ENCODE results near the gene SLC35E1.
A peak's percentile ranks its signal among the peaks of the same experiment; 100 is the strongest.

The SLC35E1 gene

DNA sequence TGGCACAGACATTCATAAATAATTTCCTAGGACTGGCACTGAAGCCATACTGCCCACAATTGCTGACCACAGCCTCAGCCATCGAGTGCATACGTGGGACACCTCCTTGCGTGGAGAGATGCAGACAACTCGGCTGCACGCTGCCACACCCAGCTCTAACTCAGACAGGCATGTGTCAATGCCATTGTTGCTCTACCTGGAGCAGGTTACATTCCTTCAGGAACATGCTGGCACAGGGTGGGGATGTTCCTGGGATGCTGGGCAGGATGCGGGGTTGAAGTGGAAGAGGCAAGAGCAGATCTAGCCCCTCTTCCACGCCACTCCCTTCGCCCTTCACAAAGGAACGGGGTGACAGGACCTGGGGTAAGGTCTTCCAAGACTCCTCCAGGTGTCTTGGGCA, 24.2 kb upstream of the SLC35E1 start:
- no peak for DNase-seq

DNA sequence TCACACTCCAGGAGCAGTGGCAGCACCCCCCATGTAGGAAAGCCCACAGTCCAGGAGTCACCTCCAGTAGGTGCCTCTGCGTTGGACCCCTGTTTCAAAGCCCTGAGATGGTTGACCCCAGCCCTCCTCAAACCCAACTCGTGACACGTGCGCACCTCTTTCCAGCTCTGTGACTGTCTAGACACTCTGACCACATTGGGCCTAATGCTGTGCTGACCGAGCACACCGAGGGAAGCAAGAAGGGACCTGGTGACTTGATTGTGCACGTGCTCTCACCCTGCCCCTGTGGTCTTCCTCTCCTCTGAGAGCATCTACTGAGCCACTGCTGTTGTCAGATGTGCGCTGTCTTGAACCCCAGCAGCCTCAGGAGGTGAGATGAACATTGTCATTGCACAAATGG, 22.9 kb upstream of the SLC35E1 start:
- DNase-seq: peak; percentile 28

DNA sequence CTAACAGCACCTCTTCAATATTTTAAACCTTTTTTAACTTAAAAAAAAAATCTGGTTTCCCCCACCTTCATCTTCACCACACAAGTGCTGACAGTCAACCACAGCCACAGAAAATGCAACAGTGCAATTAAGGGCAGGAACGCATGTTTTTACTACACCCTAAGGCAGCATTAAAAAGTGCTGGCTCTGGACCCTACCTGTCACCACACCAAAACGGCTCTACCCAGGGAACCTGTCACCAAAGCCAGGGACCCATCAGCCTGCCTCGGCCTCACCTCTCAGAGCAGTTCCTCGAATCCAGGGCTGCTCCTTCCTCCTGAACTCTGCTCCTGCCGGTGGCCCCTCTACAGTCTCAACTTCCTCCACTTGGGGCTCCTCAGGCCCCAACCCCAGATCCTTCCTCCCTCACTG, 22.5 kb upstream of the SLC35E1 start:
- peak; percentile 76 for DNase-seq

DNA sequence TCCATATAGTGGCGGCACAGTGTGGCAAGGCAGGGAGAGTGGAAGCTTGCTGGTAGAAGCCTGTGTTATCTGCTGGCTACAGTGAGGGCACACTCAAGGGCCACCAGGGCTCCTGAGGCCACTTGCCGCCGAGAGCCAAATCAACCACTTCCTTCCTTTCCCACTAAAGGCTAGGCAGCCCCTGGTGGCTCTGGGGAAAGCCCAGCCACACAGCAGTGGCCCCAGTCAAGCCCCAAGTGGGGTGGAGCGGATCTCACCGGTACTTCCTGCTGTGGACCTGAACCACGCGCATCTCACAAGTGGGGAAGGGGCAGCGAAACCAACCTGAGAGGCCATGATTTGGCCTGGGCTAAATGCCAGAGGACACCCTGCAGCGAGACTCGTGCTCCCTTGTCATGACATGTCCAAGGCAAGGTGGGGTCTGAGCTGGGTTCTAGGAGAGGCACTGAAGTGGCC, 21.9 kb upstream of the SLC35E1 start:
- peak; percentile 76 for DNase-seq

DNA sequence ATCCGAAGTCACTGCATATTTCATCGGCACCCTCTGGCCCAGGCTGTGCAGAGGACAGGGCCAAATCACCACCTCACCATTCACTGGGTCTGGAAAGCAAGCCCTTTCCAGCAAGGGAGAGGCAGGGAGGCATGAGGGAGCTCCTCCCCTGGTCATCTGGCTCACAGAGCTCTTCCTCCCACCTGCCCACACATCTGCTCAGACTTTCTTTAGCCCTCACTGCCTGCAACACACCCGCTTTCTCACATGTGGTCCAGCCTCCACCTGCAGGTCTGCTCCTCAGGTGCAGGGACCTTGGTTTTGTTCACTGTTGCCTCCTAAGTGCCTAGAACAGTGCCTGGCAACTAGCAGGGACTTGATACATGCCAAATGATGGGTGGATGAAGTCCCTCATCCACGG, 21.0 kb upstream of the SLC35E1 start:
- DNase-seq: peak; percentile 63

DNA sequence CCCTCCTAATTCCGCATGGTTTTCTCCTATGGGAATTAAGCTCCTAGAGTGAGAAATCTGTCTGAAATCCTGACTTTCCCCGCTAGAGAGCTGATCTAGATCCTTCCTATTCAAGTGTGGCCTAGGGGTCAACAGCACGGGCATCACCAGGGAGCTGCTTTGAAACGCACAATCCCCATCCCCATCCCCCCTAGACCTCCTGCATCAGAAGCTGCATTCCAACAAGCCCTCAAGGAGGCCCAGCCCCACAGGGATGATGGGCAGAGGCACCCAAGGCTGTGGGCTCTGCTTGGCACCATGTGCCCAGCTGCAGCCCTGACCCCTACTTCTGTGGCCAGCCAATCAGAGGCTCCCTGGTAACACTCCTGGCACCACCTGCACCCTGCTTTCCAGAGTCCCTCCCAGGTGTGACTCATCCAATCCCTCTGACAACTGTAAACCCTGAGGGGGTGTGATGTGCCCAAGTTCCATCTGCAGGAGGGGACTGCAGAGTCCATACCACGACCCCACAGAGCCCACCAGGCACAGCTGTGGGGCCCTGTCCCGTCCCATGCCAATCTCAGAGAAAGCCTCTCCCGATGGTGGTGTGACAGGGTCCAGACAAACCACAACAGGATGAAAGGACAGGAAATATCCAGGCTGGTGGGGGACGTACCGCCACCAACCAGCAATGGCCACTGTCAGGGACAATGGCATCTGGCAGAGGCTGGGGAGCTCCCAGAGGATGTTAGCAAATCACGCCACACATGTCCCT, 19.8 kb upstream of the SLC35E1 start:
- no peak for DNase-seq

DNA sequence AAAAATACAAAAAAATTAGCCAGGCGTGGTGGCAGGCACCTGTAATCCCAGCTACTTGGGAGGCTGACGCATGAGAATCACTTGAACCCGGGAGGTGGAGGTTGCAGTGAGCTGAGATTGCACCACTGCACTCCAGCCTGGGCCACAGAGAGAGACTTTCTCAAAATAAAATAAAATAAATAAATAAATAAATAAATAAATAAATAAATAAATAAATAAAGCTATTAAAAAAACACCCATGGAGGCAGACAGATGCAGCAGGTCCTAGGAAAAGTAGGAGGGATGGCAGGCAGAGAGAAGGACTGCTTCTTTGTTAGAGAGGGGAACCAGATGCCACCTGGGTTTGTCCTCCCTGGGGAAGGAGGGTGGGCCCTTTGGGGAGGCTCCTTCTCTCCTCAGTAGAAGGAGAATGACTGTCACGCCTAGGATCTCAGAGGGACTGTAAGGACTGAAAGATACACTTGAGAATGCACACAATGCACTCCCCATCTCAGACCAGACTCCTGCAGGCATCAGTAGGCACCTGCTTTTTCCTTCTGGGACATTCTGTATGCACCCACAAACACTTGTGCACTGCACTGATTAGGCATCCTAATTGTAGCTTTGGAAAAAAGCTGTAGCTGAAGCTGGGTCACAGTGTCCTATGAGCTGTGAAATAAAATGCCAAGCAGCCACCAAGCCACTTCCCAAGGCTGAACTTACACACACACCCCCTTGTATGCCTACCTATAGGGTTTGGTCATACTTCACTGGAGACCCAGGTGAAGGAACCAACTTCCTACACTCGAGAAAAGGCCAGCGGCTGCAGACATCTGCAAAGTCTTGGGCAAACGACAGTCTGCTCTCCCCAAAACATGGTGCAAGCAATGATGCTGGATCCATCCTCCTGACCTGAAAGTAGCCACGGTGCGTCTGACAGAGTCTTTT, 18.9 kb upstream of the SLC35E1 start:
- no peak for DNase-seq

DNA sequence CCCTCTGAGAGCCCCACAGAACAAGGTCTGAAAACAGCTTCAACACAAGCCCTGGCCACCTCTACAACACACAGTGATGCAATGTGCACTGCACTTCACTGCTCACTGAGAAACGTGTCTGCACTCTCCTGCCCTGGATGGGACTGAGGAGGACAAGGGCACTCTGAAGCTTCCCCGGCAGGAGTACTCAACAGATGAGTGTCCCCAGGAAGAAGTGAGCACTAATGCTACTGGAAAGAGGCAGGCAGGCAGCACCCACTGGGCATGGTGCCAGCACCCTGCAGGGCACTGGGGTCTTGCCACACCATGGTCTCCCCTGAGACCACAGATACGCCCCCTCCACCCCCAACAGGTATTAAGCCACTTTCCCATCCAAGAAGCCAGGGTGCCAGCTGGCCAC, 17.7 kb upstream of the SLC35E1 start:
- DNase-seq: peak; percentile 57

DNA sequence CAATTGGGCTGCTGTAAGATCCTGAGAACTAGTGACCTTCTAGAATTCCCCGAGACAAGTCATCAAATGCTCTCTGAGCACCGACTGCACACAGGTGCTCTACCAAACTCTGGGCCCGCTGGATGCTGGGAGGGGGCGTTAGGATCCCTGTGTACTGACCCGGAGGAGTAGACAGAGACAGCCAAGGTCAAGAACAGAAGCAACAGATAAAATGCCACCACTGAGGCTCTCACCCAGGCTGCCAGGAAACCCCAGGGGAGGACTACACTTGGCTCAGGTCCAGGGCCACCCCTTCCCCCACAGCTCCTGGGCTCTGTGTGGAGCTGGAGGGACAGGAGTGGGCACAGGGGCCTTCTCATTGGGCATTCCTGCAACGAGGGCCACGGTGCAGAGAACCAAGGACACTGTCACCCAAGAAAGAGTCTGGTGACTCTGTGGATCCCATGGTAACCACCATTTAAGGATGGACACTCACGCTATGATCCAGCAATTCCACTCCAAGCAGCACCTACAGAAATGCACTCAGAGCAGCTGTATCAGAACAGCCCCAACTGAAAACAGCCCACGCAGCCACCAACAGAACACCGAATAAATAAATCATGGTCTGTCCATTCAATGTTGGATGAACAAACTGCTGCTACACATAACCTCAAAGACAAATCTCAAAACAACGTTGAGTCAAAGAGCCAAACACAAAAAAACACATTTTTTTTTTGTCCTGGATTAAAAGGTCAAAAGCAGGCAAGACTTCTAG, 16.8 kb upstream of the SLC35E1 start:
- DNase-seq: peak; percentile 67

DNA sequence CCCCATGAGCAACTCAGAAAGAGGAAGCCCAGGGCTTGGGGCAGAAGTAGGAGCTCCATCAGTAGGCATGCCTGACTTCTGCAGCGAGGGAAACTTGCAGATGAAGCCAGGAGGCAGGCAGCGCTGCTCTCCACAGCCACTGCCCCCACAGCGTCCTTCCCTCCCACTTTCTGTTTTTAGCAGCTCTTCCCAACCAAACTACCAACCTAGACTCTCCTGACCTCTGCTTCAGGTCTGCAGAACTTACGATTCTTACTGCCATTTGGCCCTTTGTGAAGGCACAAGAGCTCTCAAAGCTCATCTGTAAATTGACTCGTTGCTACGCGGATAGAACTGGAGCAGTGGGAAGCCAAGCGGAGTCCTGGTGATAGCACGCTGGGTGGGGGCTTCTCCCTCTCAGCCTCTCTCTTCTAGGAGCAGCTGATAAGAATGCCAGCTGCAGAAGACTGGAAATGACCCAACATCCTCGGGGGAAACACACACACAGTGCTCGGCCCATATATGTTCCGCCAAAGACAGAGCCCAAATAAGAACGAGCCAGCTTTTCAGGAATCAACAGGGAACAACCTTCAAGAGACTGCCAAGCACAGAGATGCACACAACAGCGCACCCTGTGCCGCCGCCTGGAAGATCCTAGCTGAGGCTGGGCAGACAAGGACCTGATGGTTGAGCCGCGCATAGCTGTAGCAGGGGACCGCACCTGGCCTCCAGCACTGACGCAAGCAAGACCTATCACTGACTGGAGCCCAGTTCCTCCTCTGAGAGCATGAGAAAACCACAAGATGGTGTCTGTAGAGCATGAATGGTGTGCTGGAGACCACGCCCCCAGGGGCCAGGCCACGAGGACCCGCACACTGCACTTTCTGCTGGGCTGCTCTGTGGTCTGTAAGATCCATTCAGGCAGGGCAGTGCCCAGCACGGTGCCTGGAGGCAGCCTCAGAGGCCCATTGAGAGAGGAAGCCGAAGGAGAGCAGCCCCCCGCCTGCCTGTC, 15.9 kb upstream of the SLC35E1 start:
- peak; percentile 95 for DNase-seq

DNA sequence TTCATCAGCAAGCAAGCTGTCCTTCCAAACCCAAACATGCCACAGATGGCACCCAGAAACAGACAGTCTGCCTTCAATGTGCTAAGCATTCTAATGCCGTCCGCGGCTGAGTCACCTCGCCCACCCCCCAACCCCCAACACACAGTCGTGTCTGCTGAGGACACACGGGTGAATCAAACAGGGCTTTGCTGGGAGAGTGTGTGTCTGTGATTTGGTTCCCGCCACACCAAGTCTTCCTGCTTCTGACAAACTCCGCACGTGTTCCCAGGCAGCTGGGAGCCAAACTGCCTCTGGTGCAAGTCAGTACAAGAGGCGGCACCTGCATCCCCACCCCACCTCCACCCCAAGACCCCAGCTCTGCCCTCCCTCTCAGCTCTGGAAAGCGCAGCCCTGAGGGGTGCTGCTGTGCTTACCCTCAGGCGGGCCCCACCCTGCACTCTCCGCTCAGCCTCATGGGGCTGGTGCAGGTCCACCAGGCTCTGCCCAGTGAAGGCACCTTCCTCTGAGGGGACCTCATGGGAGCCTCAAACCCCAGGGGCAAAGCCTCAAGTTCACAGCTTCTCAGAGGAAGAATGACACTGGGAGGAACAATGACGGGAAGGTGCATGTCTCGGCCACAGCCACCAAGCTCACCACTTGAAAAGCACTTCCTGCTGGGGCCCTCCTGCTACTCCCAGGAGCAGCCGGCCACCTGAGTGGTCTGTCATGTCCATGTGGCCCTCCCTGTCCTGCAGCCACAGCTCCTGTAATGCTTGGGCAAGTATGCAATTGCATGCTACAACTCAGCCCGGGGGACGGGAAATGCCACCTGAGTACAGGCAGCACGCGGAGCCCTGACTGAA, 15.0 kb upstream of the SLC35E1 start:
- peak; percentile 78 for DNase-seq

DNA sequence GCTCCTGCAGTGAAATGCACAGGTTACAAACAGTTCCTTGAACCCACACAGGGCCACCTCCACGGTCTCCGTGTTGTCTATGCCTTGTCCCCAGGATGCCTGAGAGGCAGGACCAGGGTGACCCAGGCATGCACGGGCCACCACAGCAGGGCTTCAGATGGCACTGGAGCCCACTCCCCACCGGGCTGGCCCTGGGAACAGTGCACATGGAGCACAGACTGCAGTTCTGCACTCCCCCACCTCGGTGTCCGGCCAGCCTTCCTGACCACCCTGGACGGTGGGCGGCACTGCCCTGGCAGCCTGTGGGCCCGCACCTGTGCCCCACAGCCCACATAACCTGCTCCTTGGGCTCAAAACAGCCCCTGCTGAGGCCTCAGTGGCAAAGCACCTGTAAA, 14.3 kb upstream of the SLC35E1 start:
- no peak for DNase-seq

DNA sequence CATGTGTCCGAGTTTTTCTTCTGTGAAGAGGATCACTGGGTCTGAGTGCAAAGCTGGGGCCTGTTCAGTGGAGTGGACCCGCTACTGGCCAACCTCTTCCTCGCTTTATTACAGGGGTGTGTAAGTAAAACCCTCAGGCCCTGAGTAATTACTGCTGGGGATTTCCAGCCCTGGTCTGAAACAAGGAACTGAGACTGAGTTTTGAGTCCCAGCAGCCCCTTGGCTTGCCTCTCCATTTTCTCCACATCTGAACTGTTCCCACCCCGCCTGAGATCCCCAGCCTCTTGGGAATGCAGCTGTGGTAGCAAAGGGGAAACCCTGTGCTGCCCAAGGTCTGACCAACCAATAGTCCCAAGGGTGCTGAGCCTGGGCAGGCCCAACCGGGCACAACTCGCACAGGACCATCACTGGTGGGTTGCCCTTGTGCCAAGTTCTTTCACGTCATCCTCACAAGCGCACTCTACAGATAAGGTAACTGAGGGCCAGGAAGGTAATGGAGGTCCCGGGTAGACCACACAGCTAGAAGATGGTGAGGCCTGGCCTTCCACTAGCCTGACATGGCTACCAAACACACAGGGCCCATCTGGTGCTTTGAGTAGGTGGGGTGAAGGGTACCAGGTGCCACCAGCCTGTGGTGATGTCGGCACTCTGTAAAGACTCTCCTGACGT, 13.7 kb upstream of the SLC35E1 start:
- peak; percentile 79 for DNase-seq

DNA sequence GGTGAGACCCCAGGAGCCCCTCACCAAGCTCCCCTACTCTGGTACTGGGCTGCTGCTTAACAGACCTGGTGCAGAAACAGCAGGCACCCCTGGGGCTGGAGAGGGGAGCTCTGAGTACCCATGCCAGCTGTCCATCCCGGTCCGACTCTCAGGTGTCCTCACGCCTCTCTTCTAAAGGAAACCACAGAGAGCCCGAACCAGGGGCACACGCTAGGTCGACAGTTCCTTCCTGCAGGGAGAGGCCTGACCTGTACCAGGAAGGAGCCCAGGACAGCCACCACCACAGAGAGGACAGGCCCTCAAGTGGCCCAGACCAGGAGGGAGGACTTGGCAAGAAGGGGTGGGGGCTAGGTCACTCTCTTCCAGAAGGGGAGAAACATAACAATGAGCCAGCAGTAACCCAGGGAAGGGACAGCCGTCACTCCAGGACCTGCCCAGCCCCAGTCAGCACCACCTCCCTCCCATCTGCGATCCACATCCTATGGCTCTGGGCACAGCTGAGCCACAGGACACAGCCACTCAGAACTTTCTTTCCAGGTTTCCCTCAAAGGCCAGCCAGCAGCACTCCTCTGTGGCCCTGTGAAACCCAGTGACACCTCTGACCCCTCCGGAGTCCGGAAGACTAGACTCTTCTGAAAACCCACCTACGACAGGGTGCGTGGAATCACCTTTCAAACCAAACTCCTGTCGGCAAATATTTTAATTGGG, 13.0 kb upstream of the SLC35E1 start:
- peak; percentile 29 for DNase-seq

DNA sequence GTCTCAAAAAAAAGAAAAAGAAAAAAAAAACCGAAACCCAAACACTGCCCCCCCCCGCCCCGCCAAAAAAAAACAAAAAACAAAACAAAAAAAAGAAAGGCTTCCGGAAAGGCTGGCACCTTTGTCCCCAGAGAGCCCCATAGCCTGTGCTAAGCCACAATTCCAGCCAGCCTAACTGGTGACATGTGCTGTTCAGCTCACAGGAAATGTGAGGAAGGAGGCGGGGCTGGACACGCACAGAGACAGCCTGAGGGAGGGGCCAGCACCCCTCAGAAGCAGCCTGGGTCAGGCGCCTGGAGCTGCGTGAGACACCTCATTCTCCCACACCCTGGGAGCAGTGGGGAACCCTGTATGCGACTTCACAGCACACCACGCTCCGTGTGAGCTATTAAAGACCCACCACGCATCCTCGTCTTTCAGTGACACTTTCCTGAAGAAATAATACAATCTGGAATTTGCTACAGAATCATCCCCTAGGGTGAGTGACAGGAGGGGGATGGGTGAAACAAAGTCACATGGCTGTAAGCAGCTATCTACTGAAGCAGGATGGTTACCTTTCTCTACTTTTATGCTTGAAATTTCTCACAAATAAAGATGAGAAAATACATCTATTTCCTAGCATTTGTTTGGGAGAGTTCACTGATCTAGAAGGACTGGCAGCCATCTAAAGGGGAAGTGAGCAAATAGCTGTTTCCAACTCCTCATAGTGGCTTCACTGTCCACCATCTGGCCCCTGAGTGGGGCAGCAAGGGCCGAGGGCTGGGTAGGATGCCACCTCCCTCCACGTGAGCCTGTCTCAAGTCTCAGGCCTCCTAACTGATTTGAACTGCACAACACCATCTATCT, 12.3 kb upstream of the SLC35E1 start:
- peak; percentile 96 for DNase-seq

DNA sequence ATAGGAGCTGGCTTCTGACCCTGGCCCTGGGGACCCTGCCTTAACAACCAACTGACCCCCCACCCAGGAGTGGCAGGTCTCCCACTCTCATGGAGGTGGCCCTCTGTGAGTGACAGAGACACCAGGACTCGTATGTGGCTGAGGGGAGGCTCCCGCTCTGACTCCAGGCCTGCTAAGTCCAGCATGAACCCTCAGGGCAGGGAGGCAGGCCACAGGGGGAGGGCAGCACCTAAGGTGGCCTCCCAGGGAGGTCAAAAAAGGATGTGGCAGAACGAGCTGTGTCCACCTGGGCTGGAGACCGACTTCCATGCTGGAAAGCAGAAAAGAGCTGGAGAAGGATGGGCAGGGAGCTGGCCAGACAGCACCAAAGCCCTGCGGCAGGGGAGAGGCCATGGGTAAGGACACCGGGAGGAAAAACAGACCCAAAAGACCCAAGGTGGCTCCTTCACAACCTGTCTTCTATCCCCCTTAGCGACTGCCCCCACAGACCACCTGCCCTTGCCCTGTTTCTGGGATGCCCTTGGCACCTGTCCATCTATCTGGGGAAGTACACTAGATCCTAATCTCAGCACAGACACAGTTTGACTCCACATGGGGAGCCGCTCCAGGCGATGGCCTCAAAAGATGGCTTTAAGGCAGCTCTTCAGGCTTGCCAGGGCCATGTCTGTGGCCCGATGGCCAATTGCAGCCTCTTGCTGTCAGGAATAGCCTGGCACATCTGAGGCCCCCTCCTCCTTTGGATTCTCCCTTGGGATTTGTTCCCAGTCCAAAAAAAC, 10.5 kb upstream of the SLC35E1 start:
- DNase-seq: no peak

DNA sequence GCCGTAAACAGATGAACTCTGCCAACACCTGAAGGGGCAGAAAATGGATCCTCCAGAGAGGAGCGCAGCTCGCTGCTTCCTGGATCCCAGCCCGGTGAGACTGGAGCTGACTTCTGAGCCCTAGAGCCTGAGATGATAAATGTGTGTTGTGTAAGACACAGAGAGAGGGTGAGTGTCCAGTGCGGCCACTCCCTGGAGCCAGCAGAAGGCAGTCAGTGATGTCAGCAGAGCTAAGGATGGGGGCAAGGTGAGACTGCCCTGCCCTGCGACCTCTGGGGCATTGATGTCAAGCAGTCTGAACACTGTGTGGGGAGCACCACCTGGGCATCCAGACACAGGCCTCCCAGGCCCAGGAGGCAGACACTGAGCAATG, 9.7 kb upstream of the SLC35E1 start:
- DNase-seq: no peak

Measured in RPMI8226 (cell line).